Neural cell (in vitro differentiated cells): ENCODE results near the gene UNC79.

Source experiments
- CTCF ChIP-seq: fragments of 450-650 bp; IDR thresholded peaks from 2 replicates; pipeline ENCODE4 v1.5.1; 2014; ENCODE audit warnings: antibody characterized with exemption, mild to moderate bottlenecking, moderate library complexity; ENCODE audit not compliant: poor library complexity, severe bottlenecking
- EP300 ChIP-seq: fragments of 450-650 bp; conservative IDR thresholded peaks from 2 replicates; pipeline ENCODE4 v1.6.1; 2014; ENCODE audit warnings: antibody characterized with exemption, mild to moderate bottlenecking, moderate library complexity; ENCODE audit not compliant: poor library complexity, severe bottlenecking
- EZH2 ChIP-seq: fragments of 200-600, 300-800 bp; shearing (Covaris generic), sonication (generic); IDR thresholded peaks from 2 replicates; pipeline ENCODE4 v1.6.1; 2014; ENCODE audit warnings: antibody characterized with exemption, low read length, borderline replicate concordance, mild to moderate bottlenecking; ENCODE audit not compliant: insufficient read depth, poor library complexity, severe bottlenecking
- MXI1 ChIP-seq: fragments of 450-650 bp; conservative IDR thresholded peaks from 2 replicates; pipeline ENCODE4 v1.6.1; 2014; ENCODE audit warnings: antibody characterized with exemption, mild to moderate bottlenecking; ENCODE audit not compliant: poor library complexity, severe bottlenecking
- POLR2AphosphoS5 ChIP-seq: IDR thresholded peaks from 2 replicates; pipeline ENCODE4 v1.6.1; 2012
- RAD21 ChIP-seq: fragments of 450-650 bp; conservative IDR thresholded peaks from 2 replicates; pipeline ENCODE4 v1.6.1; 2014; ENCODE audit warnings: antibody characterized with exemption, mild to moderate bottlenecking, moderate library complexity
- TAF1 ChIP-seq: IDR thresholded peaks from 2 replicates; pipeline ENCODE4 v1.6.1; 2012; ENCODE audit warnings: low read depth

GRCh38 chr14:93511001-93511400 is 80.3 kb downstream of the UNC79 start:
- TF ChIP-seq POLR2AphosphoS5 (no peak), CTCF (no peak), RAD21 (no peak), MXI1 (no peak), EZH2 (no peak), EP300 (no peak), TAF1 (no peak)
